GM19324 (cell line): Measurements from ENCODE around the gene ATE1.

Experiments
- ATAC-seq: cut with Tn5 transposase; IDR thresholded peaks from one replicate; pipeline ENCODE4 v1.9.1; 2021; ENCODE audit warnings: mild to moderate bottlenecking, moderate library complexity; ENCODE audit not compliant: unreplicated experiment, low FRiP score

The ATE1 gene

DNA sequence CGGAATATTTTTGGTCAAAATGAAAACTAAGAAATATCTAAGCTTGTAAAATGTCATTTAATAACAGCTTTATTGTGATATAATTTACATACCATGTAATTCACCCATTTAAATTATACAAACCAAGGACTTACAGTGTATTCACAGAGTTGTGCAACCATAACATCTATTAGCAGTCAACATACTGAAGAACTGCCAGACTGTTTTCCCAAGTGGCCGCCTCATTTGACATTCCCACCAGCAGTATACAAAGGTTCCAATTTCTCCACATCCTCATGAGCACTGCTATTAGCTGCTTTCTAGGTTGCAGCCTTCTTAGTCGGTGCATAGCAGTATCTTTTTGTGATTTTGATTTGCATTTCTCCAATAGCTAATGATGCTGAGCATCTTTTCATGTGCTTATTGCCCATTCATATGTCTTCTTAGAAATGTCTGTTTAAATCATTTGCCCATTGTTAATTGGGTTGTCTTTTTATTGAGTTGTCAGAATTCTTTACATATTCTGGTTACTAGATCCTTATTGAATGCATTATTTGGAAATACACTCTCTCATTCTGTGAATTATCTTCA is 176.6 kb downstream of the ATE1 start:
- ATAC-seq = no peak

DNA sequence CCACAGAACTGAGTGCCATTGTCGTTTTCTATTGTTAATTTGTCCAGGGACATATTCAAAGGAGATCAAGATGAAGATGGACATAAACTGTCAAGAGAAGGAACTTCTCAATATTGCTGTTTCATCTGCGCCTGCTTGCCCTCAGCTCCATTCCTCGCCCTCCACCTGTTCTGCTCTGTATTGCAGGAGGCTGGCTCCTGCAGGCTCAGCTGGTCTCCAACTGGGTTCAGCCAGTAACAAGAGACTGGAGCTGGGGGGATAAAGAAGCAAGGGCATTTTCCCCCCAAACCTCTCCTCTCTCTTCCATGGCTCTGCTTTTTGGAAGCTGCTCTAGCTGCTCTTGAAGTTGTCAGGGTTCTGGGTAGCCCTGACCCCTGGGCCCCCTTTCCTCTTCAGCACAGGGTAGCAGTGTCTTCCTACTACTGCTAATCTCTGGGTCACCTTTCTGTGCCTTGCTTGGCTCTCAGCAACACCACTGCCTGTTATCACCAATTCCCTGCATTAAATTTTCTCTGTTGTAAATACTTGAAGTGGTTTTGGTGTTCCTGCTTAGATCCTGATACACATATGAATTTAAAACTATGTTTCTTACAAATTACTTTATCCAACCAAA is 180.6 kb downstream of the ATE1 start:
- no peak for ATAC-seq

DNA sequence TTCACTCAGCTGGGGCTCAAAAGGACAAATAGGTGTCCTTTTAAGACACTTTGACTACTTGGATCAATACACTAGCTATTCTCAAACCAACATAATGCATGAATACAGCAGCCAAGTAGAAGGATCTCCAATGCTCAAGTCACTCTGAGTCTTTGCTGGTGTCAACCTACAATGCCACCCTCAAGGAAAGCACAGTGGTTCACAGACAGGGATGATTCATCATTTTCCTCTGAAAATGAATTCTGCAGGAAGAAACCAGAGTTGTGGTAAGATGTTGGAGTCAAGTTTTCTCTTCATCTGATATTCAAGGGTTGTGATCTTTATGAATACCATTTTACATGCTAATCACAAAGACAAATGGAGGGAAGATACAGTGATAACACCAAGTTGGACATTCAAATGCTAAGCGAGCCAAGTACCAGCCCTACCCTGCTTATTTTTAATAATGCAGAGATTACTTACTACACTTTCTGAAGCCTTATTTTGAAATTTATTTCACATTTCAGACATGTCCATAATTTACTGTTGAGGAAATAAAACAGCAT is 186.5 kb downstream of the ATE1 start:
- ATAC-seq = no peak

GRCh38 chr10:121740069-121740468 is 187.8 kb downstream of the ATE1 start:
- no peak for ATAC-seq

DNA sequence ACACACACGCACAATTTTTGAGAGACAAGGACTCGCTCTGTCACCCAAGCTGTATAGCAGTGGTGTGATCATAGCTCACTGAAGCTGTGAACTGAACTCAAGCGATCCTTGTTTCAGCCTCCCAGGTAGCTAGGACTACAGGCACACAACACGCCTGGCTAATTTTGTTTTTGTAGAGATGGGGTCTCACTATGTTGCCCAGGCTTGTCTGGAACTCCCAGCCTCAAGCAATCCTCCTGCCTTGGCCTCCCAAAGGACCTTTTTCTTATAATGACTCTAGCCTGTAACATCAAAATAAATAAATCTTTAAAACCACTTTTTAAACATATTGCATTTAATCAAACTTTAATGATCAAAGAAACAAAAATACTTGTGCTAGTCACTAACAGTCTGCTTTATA is 188.7 kb downstream of the ATE1 start:
- ATAC-seq = no peak

DNA sequence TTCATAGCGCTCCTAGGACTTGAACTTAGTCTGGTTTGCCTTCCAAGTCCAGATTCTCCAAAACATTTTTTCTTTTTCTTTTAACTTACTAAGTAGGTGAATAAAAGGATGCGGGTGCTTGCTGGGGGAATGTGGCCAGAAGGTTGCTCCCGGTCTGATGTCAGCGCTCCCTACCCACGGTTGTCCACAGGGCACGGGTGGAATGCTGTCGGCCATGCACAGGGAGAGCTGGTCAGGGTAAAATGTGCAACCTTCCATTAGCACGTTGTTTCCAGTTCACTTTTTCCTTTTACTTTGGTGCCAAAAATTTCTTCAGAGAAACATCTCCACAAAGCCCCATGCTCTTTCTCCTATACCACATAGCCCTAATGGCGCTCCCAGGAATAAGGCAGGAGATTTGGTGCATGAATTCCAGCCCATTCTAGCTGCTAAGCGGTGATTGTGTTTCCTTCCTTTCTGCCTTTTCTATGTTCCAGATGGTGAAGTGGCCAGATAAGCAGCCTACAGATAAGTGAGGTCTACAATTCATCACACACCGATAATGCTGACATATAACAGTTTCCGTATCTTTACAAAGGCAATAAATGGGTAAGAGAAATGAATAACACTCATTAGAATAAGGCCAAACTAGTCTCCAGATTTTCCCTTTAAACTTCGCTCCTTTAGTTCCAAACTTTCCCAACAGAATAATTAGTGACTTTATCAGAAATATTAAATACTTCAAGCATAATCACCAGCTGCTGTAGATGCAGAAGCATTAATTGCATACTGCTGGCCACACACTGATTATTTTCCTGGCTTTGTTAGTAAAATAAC is 191.3 kb downstream of the ATE1 start:
- no peak for ATAC-seq

GRCh38 chr10:121735263-121735662 is 192.6 kb downstream of the ATE1 start:
- ATAC-seq = no peak

- ATAC-seq = no peak
Measured at GRCh38 chr10:121734589-121735045, 193.2 kb downstream of the ATE1 start.

- no peak for ATAC-seq
Measured at GRCh38 chr10:121732656-121733445, 195.0 kb downstream of the ATE1 start.

GRCh38 chr10:121732172-121732571 is 195.7 kb downstream of the ATE1 start:
- ATAC-seq = no peak

DNA sequence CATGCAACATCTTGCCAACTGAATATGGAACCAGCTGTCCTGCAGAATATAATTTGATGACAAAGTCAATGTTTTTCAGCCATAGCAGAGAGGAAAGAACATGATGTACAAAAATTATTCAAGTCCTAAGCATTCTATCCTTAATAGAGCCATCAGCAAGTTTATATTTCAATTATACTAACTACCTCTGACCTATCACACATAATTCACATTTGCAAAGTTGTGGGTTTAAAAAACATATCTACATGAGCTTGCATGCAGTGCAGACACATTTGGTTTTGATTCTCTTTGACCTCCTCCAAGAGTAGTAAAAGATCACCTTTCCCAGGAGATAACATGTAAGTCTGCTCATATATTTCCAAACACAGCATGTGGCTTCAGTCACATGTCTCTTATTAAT is 203.5 kb downstream of the ATE1 start:
- ATAC-seq = no peak

DNA sequence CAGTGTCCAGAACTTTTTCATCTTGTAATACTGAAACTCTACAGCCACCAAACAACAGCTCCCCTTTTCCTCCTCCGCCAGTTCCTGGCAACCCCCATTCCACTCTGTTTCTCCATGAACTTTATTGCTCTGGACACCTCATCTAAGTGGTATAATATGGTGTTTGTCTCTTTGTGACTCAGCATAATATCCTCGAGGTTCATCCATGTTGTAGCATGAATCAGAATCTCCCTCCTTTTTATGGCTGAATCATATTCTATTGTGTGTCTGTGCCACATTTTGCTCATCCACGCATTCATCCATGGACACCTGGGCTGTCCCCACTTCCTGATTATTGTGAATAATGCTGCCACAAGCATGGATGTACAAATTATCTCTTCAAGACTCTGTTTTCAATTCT is 205.2 kb downstream of the ATE1 start:
- no peak for ATAC-seq

DNA sequence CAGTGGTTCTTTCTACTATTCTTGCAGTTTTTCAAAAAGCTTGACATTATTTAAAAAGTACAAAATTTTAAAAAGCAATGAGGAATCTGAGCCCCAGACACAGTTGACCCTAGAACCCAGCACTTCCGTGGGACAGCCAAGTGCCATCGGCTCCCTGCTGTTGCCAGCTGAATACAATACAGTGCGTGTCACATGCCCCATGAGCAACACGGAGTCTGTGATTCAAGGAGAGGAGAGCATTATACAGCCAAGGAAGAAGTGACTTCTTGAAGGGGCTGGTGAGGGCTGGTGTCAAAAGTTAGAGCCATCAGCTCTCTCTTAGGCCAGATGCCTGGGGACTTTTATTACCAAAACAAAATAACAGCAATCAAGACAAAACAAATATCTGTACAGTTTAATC is 206.6 kb downstream of the ATE1 start:
- no peak for ATAC-seq

DNA sequence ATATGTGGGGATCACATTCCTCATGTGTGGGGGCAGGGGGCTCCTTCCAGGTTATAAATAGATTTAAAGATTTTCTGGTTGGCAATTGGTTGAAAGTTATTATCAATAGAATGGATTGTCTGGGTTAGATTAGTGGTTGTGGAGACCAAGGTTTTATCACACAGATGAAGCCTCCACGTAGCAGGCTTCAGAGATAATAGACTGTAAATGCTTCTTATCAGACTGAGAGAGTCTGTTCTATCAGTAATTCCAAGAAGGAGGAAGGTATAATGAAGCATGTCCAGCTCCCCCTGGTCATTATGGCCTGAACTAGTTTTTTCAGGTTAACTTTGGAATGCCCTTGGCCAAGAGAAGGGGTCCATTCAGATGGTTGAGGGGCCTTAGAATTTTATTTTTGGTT is 211.9 kb downstream of the ATE1 start:
- no peak for ATAC-seq

DNA sequence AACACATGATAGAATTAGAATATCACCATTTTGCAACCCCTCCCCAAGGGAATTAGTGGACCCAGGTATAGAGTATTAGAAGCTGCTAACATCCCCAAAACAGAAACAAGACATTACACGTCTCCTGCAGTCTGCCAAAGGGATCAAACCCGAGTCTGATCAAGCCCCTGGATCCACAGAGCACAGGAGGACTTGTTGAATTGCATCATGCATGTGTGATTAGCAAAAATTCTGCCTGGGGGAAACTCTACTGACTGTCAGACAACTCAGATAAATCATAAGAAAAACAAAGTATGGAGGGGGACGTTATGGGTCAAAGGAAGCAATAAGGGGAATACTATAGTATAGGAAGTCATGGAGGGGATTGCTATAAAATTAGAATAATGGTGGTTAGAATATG is 212.8 kb downstream of the ATE1 start:
- no peak for ATAC-seq

- ATAC-seq = no peak
Measured at GRCh38 chr10:121713486-121713885, 214.3 kb downstream of the ATE1 start.

- ATAC-seq = no peak
Measured at GRCh38 chr10:121710971-121711370, 216.9 kb downstream of the ATE1 start.

GRCh38 chr10:121710207-121710606 is 217.6 kb downstream of the ATE1 start:
- no peak for ATAC-seq

DNA sequence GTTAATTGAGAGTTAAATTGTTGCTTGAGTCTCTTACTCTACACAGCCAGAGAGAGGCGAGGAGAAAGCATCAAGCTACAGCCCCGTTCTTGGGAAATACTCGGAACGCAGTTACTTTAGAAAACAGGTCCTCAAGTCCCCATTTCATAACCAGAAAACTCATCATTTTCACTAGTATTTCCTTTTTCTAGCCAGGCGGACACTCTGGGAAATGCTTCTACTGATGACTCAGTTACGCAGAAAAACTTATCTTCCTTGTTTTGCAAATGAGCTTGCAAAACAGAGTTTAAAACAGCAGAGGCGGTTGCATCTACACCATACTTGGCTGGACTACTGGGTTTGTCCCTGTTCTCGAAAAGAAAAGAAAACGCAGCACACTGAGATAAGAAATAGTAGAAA is 218.2 kb downstream of the ATE1 start:
- ATAC-seq = no peak

DNA sequence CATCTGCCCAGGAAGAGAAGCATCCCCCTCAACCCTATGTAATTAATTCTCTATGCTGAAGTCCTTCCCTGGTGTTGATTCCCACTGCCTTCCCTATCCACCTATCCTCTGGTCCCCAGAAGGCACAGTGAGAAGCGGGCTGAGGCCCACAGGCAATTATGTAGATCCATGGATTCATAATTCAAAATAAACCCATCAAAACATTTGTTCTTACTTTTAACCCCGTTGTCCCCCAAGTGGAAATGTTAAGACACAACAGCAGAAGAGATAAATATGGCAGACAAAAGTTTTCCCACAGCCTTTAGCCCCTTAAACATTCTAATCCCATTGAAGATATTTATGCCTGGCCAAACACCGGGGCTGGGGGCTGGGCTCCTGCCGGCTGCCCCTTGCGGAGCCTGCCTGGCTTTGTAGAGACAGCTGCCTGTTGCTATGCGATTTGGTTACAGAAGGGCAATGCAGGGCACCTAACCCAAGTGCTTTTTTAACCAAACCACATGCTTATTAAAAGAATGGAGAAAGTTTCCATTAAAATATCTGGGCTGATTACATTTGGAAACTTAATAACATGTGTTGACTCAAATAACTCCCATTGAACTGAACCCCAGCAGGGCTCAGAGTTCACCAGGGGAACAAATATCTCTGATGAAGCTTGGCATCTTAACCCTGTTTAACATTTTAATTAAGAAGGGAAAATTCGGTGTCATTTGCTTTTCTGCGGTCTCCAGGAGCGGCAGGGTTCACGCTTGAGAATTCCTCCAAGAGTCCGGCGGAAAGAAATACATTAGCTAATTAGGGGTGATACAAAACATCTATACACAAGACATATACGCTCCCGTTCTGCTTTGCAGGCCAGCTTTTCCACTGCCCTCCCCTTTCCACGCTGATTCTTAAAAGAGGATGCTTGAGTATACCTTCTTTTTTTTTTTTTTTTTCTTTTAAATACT is 218.8 kb downstream of the ATE1 start:
- no peak for ATAC-seq
